Trophoblast cell (in vitro differentiated cells and primary cell): ENCODE data around the gene CABYR.

ENCODE experiments used
- DNase-seq, 2 donors: peaks; one replicate each; pipeline ENCODE4 v3.0.0-alpha.2; 2016
- H2AFZ ChIP-seq: 2 replicates; pipeline ENCODE4 v1.6.1; 2013; ENCODE audit warnings: low read length, moderate library complexity, mild to moderate bottlenecking; ENCODE audit not compliant: insufficient read depth, poor library complexity
- H2AK5ac ChIP-seq: 2 replicates; pipeline ENCODE4 v1.6.1; 2013; ENCODE audit warnings: mild to moderate bottlenecking, low read length
- H2BK120ac ChIP-seq: 2 replicates; pipeline ENCODE4 v1.6.1; 2013; ENCODE audit warnings: low read length, mild to moderate bottlenecking, moderate library complexity; ENCODE audit not compliant: insufficient read depth, poor library complexity
- H2BK12ac ChIP-seq: 2 replicates; pipeline ENCODE4 v1.6.1; 2013; ENCODE audit warnings: mild to moderate bottlenecking, low read length, moderate library complexity
- H2BK5ac ChIP-seq: 2 replicates; pipeline ENCODE4 v1.6.1; 2013; ENCODE audit warnings: low read length, low read depth, moderate library complexity, mild to moderate bottlenecking; ENCODE audit not compliant: poor library complexity
- H3K14ac ChIP-seq: 2 replicates; pipeline ENCODE4 v1.6.1; 2013; ENCODE audit warnings: mild to moderate bottlenecking, low read length
- H3K18ac ChIP-seq: 2 replicates; pipeline ENCODE4 v1.6.1; 2013; ENCODE audit warnings: mild to moderate bottlenecking, low read length
- H3K23ac ChIP-seq: 2 replicates; pipeline ENCODE4 v1.6.1; 2013; ENCODE audit warnings: low read length
- H3K27ac ChIP-seq: 2 replicates; pipeline ENCODE4 v1.5.1; 2013; ENCODE audit warnings: low read depth, mild to moderate bottlenecking, inconsistent platforms, low read length, moderate library complexity
- H3K27me3 ChIP-seq: 2 replicates; pipeline ENCODE4 v1.6.1; 2013; ENCODE audit warnings: inconsistent platforms, mild to moderate bottlenecking, low read length, moderate library complexity; ENCODE audit not compliant: insufficient read depth
- H3K36me3 ChIP-seq, 2 experiments: 1 replicate in 1 of 2; 2 replicates in 1 of 2; pipeline ENCODE4 v1.6.1; 2013; ENCODE audit warnings: low read length in 2 of 2, mild to moderate bottlenecking in 2 of 2, moderate library complexity in 1 of 2; ENCODE audit not compliant: insufficient read depth in 2 of 2, control insufficient read depth in 1 of 2
- H3K4ac ChIP-seq: 2 replicates; pipeline ENCODE4 v1.6.1; 2013; ENCODE audit warnings: low read depth, mild to moderate bottlenecking, low read length, moderate library complexity
- H3K4me1 ChIP-seq, 2 experiments: 1 replicate in 1 of 2; 2 replicates in 1 of 2; pipeline ENCODE4 v1.6.1; 2013; ENCODE audit warnings: low read length in 2 of 2, mild to moderate bottlenecking in 2 of 2, moderate library complexity in 1 of 2; ENCODE audit not compliant: insufficient read depth in 2 of 2, control insufficient read depth in 1 of 2
- H3K4me2 ChIP-seq: 2 replicates; pipeline ENCODE4 v1.6.1; 2013; ENCODE audit warnings: inconsistent platforms, mild to moderate bottlenecking, low read length, moderate library complexity
- H3K4me3 ChIP-seq: 2 replicates; pipeline ENCODE4 v1.5.1; 2013; ENCODE audit warnings: mild to moderate bottlenecking, low read depth, low read length, inconsistent platforms
- H3K79me1 ChIP-seq: one replicate; pipeline ENCODE4 v1.6.1; 2013; ENCODE audit warnings: low read length
- H3K79me2 ChIP-seq: 2 replicates; pipeline ENCODE4 v1.6.1; 2013; ENCODE audit warnings: low read length, mild to moderate bottlenecking; ENCODE audit not compliant: control insufficient read depth, insufficient read depth, poor library complexity
- H3K9ac ChIP-seq: 2 replicates; pipeline ENCODE4 v1.6.1; 2013; ENCODE audit warnings: mild to moderate bottlenecking, low read length
- H3K9me3 ChIP-seq: 2 replicates; pipeline ENCODE4 v1.6.1; 2013; ENCODE audit warnings: low read depth, mild to moderate bottlenecking, control low read depth, inconsistent platforms, low read length; ENCODE audit not compliant: insufficient read depth
- H4K12ac ChIP-seq: 2 replicates; pipeline ENCODE4 v1.6.1; 2013; ENCODE audit warnings: low read depth, mild to moderate bottlenecking, low read length, moderate library complexity
- H4K8ac ChIP-seq: 2 replicates; pipeline ENCODE4 v1.6.1; 2013; ENCODE audit warnings: low read depth, mild to moderate bottlenecking, low read length, moderate library complexity
- H4K91ac ChIP-seq: one replicate; pipeline ENCODE4 v1.6.1; 2013; ENCODE audit warnings: low read depth, mild to moderate bottlenecking, low read length, moderate library complexity
- WGBS: extraction: QIAGEN DNeasy Blood & Tissue Kit; methylation state at CpG from one replicate; pipeline ENCODE4 v1.1.7; 2013; ENCODE audit warnings: missing lambda C conversion rate; ENCODE audit not compliant: insufficient read length, insufficient coverage; ENCODE audit errors: extremely low coverage; 5-methylcytosine and 5-hydroxymethylcytosine counted together

The CABYR gene

GRCh38 chr18:24130494-24130893 is 8.4 kb upstream of the CABYR start:
- no CpG with 5 or more reads among the region's 2 CpGs for WGBS

GRCh38 chr18:24136967-24137373 is 1.9 kb upstream of the CABYR start:
- no peaks in the 10 kb centered on the region for H3K36me3 ChIP-seq

More at GRCh38 chr18:24130494-24130893, 8.4 kb upstream of the CABYR start:
- Histone ChIP-seq H2AK5ac (no peak overlapping the region), H2BK120ac (no peak overlapping the region), H2BK5ac (no peak overlapping the region), H3K18ac (no peak overlapping the region), H4K12ac (no peak overlapping the region), H3K9me3 (no peaks in the 10 kb centered on the region), H2BK12ac (no peak overlapping the region), H3K4ac (no peak overlapping the region), H3K27me3 (no peaks in the 10 kb centered on the region), H3K79me2 (no peaks in the 10 kb centered on the region), H4K8ac (no peak overlapping the region), H3K23ac (no peak overlapping the region), H3K4me2 (no peak overlapping the region), H3K9ac (no peak overlapping the region), H3K36me3 (no peaks in the 10 kb centered on the region), H3K79me1 (no peaks in the 10 kb centered on the region), H3K4me1 (no peaks in the 10 kb centered on the region), H4K91ac (no peak overlapping the region), H3K14ac (no peak overlapping the region), H3K27ac (no peak overlapping the region), H2AFZ (no peak overlapping the region), H3K4me3 (no peak overlapping the region)
- no peak for DNase-seq

GRCh38 chr18:24138409-24138788 is 463 bp upstream of the CABYR start:
- Histone ChIP-seq H3K18ac (no peak overlapping the region), H2AFZ (peak overlapping the region; percentile 1), H3K4me2 (peak overlapping the region; percentile 66), H2BK5ac (no peak overlapping the region), H3K79me2 (no peaks in the 10 kb centered on the region), H4K8ac (peak overlapping the region; percentile 78), H2AK5ac (no peak overlapping the region), H2BK12ac (no peak overlapping the region), H2BK120ac (peak overlapping the region; percentile 20), H3K9me3 (no peaks in the 10 kb centered on the region), H3K4me3 (no peak overlapping the region), H3K27ac (no peak overlapping the region), H3K9ac (no peak overlapping the region), H3K4ac (no peak overlapping the region), H3K79me1 (peaks cover 3% of the 10 kb centered on the region), H3K23ac (no peak overlapping the region), H4K91ac (peak overlapping the region; percentile 31), H3K36me3 (peaks cover 0 to under 1% of the 10 kb centered on the region in 2 experiments), H4K12ac (peak overlapping the region; percentile 60), H3K27me3 (no peaks in the 10 kb centered on the region), H3K4me1 (peaks cover 0 to 2% of the 10 kb centered on the region in 2 experiments), H3K14ac (no peak overlapping the region)
- no peak for DNase-seq
- WGBS: no CpG with 5 or more reads among the region's 7 CpGs

More at GRCh38 chr18:24136967-24137373, 1.9 kb upstream of the CABYR start:
- Histone ChIP-seq H3K4ac (no peak overlapping the region), H3K79me2 (no peaks in the 10 kb centered on the region), H2AFZ (no peak overlapping the region), H4K12ac (no peak overlapping the region), H3K18ac (no peak overlapping the region), H2BK120ac (no peak overlapping the region), H3K9me3 (no peaks in the 10 kb centered on the region), H2BK5ac (no peak overlapping the region), H4K8ac (no peak overlapping the region), H3K4me3 (no peak overlapping the region), H4K91ac (no peak overlapping the region), H3K4me2 (no peak overlapping the region), H3K79me1 (peaks cover 3% of the 10 kb centered on the region), H3K4me1 (peaks cover 0 to 2% of the 10 kb centered on the region in 2 experiments), H3K27ac (no peak overlapping the region), H3K9ac (no peak overlapping the region), H3K23ac (no peak overlapping the region), H2BK12ac (no peak overlapping the region), H3K14ac (no peak overlapping the region), H2AK5ac (no peak overlapping the region), H3K27me3 (no peaks in the 10 kb centered on the region)
- DNase-seq: peak in 1 of 2 donors; percentile 31
- no CpG with 5 or more reads among the region's 3 CpGs for WGBS

GRCh38 chr18:24140697-24141096 is 1.8 kb downstream of the CABYR start:
- Histone ChIP-seq H3K23ac (no peak overlapping the region), H3K9me3 (no peaks in the 10 kb centered on the region), H3K36me3 (peaks cover 0 to 3% of the 10 kb centered on the region in 2 experiments), H4K12ac (no peak overlapping the region), H3K14ac (no peak overlapping the region), H3K4me3 (no peak overlapping the region), H3K79me2 (no peaks in the 10 kb centered on the region), H3K27me3 (no peaks in the 10 kb centered on the region), H3K9ac (no peak overlapping the region), H3K27ac (no peak overlapping the region), H3K18ac (no peak overlapping the region), H3K4me2 (no peak overlapping the region), H2BK12ac (no peak overlapping the region), H4K91ac (no peak overlapping the region), H2BK5ac (no peak overlapping the region), H2BK120ac (no peak overlapping the region), H3K4me1 (peaks cover 0 to 2% of the 10 kb centered on the region in 2 experiments), H3K79me1 (peaks cover 3% of the 10 kb centered on the region), H3K4ac (no peak overlapping the region), H4K8ac (no peak overlapping the region), H2AFZ (no peak overlapping the region), H2AK5ac (no peak overlapping the region)
- DNase-seq: no peak
- no CpG with 5 or more reads among the region's 2 CpGs for WGBS
